Caki2 (cell line): ENCODE results near the gene MSH5. TPM values are rescaled to one million over a fixed set of nuclear protein-coding genes. Genes with fewer than 3 reads are reported as not detected.
"Not testable (repeated sequence)": the region's sequence is repeated elsewhere in the genome, so short reads cannot be mapped to it uniquely, and the experiment has no call there.

Experiments used
- DNase-seq: peaks from one replicate; pipeline ENCODE4 v3.0.0-alpha.2; 2015; ENCODE audit warnings: low read depth
- in situ Hi-C: cut with HindIII; loops from 2 replicates; pipeline ENCODE4 v1.10.0; 2016; ENCODE audit warnings: low sequenced_read_pairs, low pct_unique_long_range_greater_than_20kb, mixed read lengths
- total RNA-seq: library from RNA; depleted of rRNA; stranded (reverse); fragments of >200 nt; shearing (Covaris generic); gene quantifications from 2 replicates; pipeline ENCODE4 v1.2.3, GENCODE V29; 2014; ENCODE audit warnings: low replicate concordance

MSH5 gene
- total RNA-seq, 1 experiment from 2014 or later = 54.7 TPM

DNA sequence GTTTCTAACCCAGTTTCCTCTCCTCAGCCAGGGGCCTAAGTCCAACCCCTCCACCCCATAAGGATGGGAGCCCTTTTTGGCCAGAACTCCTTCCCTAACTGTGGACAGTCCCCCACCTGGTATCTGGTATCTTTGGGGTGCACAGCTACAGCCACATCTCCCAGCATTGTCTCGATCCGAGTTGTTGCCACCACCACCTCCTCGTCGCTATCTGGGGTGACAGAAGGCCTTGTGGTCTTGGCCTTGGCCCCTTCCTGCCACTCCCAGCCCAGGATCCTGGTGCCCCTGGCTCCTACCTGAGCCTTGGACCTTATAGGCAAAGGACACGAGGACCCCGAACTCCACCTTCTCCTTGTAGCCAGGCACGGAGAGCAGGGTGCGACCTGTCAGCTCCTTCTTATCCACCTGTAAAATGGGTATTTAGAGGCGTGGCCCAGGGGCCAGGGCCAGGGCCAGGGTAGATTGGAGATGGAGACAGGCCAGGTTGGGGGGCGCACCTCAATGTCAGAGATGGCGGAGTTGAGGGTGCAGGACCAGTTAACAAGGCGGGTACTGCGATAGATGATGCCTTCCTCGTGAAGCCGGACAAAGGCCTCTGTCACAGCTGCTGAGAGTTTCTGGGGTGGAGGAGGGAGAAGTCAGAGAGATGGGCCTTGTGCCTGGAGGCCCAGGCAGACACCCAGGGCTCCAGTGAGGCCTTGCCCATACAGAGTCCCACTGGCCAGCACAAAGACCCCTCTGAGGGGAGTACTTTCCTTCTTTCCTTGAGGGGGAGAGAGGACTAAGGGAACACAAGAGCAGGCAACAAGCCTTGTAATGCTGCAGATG lies 44.5 kb downstream of the MSH5 start:
- no peak for DNase-seq
- in situ Hi-C loops = no loop called here

DNA sequence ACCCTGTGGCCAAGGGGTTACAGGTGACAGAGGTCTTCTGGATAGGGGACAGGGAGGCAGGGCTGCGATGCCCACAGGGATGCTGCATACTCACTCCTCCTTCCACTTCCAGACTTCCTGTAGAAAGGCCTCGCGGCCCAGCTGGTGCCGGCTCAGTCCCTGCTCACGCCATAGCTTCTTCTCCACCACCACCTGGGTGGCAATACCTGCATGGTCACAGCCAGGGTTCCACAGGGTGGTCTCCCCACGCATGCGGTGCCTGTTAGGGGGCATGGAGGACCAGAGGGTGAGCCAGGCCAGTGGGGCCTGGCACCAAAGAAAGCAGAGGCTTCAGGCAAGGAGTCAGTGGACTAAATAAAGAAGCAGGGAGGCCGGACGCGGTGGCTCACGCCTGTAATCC lies 45.7 kb downstream of the MSH5 start:
- in situ Hi-C loops = no loop called here

DNA sequence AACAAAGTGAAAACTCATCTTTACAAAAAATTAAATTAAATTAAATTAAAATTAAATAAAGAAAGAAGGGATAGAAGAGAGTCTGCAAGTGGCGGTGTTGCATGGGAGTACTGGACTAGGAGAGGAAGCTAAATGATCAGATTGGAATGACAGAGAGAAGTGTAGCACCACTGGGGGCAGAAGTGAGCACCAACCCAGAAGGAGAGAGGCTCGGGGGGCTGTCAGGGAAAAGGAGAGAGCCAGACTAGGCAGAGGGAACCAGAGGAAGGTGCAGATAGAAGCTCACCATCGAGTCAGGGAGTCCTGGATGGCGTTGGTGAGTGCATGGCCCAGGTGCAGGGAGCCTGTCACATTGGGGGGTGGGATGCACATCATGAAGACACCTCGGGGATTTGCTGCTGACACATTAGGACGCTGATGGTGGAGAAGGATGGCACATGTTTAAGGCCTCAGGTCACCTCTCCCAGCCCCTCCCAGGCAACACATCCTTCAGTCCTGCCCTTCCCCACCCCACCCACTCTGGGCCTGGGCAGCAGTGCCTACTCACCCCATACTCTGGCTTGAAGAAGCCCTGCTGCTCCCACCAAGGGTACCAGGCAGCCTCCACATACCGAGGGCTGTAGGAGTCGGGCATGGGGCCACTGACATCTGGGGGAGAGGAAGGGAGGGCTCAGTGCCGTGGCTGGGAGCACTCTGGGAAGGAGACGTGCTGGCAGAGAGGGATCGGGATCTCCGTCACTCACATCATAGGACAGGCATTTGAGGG lies 51.7 kb downstream of the MSH5 start:
- peak; percentile 44 for DNase-seq
- in situ Hi-C loops = no loop called here

More for the DNA sequence above, 45.7 kb downstream of the MSH5 start:
- DNase-seq = no peak

DNA sequence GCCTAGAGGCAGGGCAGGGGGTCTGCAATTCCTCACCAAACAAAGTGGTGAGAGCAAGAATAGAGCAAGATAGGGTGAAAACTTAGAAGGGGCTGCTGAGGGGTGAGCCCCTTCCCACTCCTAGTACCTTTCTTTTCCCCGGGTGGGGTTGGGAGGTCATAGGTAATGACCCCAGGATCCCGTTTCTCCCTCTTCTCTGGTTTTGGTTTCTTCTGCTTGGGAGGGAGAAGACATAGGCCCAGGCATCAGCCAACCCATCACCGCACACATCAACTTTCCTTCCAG lies 52.2 kb downstream of the MSH5 start:
- no peak for DNase-seq
- in situ Hi-C loops = no loop called here

DNA sequence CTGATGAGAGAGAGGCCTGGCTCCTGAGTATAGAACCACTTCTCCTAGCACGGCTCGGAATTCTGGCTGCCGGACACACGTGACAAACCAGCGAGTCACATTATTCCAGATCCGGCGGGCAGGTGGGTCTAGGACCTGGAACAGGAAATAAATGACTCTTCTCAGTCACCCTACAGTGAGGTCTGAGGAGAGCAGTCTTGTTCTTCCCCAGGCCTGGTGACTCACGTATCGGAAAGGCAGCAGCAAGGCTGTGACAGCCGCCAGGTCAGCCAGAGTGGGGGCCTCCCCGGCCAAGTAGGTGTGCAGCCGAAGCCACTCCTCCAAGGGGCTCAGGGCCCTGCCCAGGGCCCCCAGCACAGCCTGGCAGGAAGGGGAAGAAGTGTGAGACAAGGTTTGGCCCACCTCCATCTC lies 53.0 kb downstream of the MSH5 start:
- DNase-seq = peak; percentile 72
- in situ Hi-C loops = no loop called here

DNA sequence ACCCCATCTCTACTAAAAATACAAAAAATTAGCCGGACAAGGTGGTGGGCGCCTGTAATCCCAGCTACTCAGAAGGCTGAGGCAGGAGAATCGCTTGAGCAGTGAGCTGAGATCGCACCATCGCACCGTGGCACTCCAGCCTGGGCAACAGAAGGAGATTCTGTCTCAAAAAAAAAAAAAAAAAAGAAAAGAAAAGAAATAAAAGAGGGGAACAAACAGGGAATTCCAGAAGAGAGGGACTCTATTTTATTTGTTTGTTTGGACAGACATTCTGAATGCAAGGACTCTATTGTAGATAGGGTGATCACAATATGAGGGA lies 54.1 kb downstream of the MSH5 start:
- in situ Hi-C loops, DNase-seq: not testable (repeated sequence)

DNA sequence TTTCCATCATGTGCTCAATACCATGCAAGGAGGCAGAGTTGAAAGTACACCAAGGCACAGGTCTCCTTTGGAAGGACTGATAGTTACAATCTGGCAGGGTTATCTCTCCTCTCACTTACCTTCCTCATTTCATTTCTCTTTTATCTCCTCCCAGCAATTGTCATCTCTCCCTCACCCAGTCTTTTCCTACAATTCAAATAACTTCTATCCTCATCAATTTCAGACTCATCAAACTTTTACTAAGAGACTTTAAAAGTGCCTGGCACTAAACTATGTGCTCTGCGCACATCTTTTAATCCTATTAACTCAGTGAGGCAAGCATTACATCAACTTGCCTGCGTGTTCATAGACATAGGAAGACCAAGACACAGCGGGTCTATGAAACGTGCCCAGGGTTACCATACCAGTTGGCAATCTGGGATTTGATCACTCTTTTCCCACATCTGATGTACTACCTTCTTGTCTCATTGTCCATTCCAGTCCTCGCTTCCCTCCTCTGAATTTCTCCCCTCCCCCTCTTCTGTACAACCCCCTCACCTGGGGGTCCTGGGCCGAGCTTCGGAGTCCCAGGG lies 54.6 kb downstream of the MSH5 start:
- peak; percentile 38 for DNase-seq
- in situ Hi-C loops = no loop called here

DNA sequence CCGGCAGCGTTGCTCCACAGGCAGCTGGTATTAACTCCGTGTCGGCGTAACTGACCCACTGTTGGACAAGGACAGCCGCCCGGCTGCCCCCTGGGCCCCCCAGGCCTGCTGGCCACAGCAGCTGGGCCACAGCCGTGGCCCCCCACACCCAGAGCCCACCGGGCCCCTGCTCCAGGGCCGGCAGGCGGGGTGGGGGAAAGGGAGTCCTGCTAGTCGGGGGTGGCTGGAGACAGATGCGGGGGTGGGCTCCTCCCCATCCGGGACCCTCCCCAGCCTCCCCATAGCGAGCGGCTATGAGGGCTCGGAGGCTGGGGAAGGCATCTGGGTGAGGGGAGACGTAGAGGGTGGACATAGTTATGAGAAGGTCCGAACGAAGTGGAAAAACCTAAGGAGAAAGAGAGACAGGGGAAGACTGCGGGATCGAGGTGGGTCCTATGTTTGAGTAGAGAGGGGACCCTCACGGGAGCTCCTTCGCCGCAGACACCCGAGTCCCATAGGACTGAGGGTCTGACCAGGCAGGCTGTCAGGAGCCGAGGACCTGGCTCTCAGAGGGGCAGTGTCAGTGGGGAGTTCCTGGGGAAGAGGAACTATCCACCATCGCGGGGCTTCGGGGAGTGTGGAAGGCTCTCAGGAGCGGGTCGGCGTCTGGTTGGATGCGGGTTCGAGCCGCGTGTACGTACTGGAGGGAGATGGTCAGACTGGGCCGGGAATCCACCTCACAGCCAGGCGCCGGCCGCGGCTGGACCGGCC lies 55.2 kb downstream of the MSH5 start:
- no peak for DNase-seq
- in situ Hi-C loops = no loop called here

DNA sequence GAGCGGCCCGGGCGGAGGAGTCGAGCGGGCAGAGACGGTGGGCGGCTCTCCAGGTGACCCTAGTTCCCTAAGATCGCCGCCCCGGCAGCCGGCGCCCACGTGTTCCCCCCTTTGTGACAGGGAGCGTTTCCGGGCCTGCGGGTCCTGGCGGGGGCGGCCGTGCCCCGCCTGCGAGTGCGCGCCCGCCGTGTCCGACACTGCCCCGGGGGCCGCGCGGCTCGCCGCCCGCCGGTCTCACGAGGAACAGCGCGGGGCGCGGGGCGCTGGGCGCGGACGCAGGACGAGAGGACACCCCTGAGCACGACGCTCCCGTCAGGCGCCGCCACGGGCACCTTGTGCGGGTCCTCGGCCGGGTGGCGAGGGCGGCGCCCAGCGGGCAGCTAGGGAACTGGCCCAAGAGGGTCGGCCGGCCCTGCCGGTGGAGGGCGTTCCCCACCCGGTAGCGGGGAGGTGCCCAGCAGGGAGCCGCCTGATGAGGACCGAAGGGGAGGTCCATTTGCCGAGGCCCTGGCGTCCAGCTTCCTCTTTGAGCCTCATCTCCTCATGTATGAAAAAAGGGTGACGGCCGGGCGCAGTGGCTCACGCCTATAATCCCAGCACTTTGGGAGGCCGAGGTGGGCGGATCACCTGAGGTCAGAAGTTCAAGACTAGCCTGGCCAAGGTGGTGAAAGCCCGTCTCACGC lies 56.0 kb downstream of the MSH5 start, which contains the start of gene VARS1:
VARS1 (minus strand) TSS at position 137 of the 683 bp plus-strand sequence. CDS start 535 bp downstream, outside the sequence.
- in situ Hi-C loops = no loop called here
- peak; percentile 95 for DNase-seq

DNA sequence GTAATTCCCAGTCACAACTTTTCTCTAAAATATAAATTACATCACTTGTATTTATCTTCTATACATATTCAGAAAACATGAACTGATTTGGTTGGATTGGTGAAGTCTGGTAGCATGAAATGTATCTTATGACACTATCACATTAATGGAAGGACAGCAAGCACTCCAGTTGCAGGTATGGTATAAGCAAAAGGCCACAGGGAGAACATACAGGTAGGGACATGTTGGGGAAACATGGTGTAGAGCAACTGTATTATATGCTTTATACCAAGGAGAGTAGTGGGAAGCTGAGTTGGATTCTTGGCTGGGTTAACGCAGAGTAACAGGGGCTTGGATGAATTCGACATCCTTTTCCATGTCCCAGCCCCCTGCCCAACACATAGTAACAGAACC lies 57.2 kb downstream of the MSH5 start:
- in situ Hi-C loops = no loop called here
- no peak for DNase-seq

DNA sequence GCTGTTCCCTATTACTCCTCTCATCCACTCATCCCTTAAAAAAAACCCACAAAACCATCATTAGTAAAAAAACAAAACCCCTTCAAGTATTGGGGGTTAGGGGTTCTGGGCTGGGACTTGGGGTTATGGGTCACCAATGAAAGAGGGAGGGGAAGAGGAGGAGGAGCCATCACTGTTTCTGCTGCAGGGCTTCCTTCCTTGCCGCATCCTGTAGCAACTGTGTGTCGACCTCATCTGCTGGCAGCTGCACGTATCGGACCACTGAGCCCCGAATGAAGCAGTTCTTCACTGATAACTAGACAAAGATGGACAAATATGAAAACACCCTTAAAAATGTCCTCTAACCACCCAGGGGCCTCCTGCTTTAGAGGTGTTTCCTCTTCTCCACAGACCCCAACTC lies 57.8 kb downstream of the MSH5 start:
- DNase-seq = no peak
- in situ Hi-C loops = no loop called here

DNA sequence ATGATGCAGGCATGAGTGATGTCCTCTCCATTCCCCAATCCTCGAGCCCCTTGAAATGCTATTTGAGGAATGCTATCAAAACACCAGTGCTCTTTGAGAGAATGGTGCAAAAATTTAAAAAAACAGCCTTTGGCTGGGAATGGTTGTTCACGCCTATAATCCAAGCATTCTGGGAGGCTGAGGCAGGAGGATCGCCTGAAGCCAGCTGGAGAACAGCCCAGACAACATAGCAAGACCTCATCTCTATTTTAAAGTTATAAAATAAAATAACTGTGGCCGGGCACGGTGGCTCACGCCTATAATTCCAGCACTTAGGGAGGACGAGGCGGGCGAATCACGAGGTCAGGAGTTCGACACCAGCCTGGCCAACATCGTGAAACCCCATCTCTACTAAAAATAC lies 60.0 kb downstream of the MSH5 start:
- no peak for DNase-seq
- in situ Hi-C loops = no loop called here

DNA sequence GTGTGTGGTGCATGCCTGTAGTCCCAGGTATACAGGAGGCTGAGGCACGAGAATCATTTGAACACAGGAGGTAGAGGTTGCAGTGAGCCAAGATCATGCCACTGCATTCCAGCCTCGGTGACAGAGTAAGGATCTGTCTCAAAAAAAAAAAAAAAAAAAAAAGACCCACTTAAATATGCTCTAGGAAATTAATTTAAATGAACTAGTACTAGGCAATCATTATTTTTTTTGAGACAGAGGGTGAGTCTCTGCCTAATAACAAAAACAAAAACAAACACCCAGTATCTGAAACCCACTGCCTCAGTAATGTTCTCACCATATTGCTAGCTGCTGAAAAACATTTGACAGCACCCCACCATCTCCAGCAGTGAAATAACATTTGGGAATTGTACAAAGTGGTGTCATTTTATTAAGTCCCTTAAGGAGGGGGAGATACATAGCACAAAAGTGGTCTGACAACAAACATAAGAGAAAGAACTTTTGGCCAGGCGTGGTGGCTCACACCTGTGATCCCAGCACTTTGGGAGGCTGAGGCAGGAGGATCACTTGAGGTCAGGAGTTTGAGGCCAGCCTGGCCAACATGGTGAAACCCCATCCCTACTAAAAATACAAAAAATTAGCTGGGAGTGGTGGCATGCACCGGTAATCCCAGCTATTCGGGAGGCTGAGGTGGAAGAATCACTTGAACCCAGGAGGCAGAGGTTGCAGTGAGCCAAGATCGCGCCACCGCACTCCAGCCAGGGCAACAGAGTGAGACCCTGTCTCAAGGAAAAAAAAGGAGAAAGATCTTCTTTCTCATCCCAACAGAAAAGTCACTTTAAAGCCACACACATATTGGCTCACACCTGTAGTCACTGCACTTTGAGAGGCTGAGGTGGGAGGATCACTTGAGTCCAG lies 61.5 kb downstream of the MSH5 start:
- in situ Hi-C loops, DNase-seq: not testable (repeated sequence)

DNA sequence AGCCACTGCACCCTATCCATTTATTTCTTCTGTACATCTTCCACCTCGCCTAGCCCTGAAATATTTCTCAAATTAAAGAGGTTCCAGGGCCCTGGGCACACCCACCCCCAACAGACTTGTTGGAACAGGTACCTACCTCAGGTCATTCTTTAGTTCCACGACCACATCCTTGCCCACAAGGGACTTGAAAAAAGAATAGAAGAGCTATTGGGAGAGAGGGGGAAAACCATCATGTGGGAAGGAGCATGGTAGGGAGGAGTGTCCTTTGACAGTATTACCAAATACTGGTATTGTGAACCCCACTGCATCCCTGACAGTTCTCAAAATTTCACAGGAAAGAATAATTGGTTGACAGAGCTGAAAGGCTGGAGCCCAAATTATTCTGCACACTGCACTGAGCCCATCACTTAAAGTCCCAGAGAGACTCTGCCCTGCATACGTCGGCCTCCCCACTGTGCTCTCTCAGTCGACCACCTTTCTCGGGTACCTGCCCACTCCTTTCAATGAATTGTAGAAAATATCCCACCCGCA lies 66.2 kb downstream of the MSH5 start:
- no peak for DNase-seq
- in situ Hi-C loops = no loop called here

DNA sequence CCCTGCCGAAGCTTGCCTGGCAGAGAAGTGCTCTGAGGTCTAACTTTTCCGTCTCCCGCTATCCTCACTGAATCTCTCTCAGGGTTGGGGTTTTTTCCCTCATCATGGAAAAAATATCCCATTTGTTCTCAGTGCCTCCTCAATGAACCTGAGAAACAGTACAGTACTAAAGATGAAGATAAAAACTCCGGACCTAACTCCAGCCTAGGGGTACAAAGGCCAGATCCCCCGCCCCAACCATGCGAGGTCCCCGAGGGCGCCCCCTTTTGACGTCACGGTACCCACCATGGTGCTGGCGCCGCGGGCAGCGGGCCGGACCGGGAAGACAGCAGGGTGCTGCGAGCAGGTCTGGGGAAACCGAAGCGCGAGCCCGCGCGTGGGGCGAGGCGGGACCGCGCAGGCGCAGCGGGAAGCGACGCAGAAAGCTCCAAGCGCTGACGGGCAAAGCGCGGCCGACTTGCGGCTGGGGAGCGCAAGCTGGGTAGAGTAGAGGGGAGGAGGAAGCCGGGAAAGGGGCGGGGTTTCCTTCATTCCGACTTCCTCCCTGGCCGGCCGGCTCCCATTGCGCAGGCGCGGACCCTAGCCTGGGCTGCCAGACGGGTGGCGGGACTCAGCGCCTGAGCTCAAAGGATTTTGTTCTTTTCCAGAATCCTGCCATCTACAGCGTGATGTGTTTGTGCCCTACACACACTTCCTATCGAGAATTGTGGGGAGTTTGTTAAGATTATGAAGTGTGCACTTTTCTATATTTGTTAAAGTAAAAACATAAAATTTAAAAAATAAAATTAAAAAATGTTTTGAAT lies 66.9 kb downstream of the MSH5 start, which contains the start of gene LSM2:
LSM2 (minus strand) TSS at position 497 of the 803 bp plus-strand sequence; CDS start at position 288, 209 bp downstream.
- DNase-seq = peak; percentile 97
- in situ Hi-C loops = no loop called here

DNA sequence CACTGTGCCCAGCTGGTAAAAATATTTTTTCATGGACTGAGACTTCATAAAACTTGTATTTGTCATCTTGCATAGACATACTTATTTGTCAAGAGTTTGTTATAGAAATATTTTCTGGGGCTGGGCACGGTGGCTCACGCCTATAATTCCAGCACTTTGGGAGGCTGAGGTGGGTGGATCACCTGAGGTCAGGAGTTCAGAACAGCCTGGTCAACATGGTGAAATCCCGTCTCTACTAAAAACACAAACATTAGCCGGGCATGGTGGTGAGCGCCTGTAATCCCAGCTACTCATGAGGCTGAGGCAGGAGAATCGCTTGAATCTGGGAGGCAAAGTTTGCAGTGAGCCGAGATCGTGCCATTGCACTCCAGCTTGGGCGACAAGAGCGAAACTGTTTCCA lies 68.8 kb downstream of the MSH5 start:
- in situ Hi-C loops, DNase-seq: not testable (repeated sequence)
